Kidney epithelial cell (primary cell): ENCODE measurements around the gene HOXA13. TPM values are rescaled to one million over a fixed set of nuclear protein-coding genes. Genes with fewer than 3 reads are reported as not detected.

Experiments used
- DNase-seq: peaks from one replicate; pipeline ENCODE4 v3.0.0-alpha.2; 2010; ENCODE audit warnings: low read depth
- H3K27me3 ChIP-seq: 2 replicates; pipeline ENCODE4 v1.6.0; 2011; ENCODE audit warnings: low read length; ENCODE audit not compliant: control insufficient read depth, insufficient read depth
- H3K36me3 ChIP-seq: 2 replicates; pipeline ENCODE4 v1.5.1; 2011; ENCODE audit warnings: low read length; ENCODE audit not compliant: control insufficient read depth, insufficient read depth
- H3K4me3 ChIP-seq: 2 replicates; pipeline ENCODE4 v1.5.1; 2011; ENCODE audit warnings: low read depth, mild to moderate bottlenecking, control low read depth, low read length
- CTCF ChIP-seq: IDR thresholded peaks from 2 replicates; pipeline ENCODE4 v1.5.1; 2011; ENCODE audit warnings: mild to moderate bottlenecking, moderate library complexity, low read length, control low read depth, inconsistent platforms; ENCODE audit not compliant: insufficient read depth, poor library complexity, severe bottlenecking
- total RNA-seq: library from RNA; depleted of rRNA; stranded (reverse); fragments of >200 nt; gene quantifications from 2 replicates; pipeline ENCODE4 v1.2.3, GENCODE V29; 2015

The HOXA13 gene
- total RNA-seq, 1 donor from 2014 or later = not detected

- Histone ChIP-seq H3K27me3 (no peaks in the 10 kb centered on the region), H3K36me3 (peaks cover 4% of the 10 kb centered on the region), H3K4me3 (peak overlapping the region; percentile 76)
- DNase-seq = no peak
- no peak for TF ChIP-seq CTCF
Observed at GRCh38 chr7:27159266-27160144, 40.4 kb downstream of the HOXA13 start.

- no peak for TF ChIP-seq CTCF
- Histone ChIP-seq H3K4me3 (peak overlapping the region; percentile 76), H3K27me3 (no peaks in the 10 kb centered on the region), H3K36me3 (peaks cover 2% of the 10 kb centered on the region)
- no peak for DNase-seq
Observed at GRCh38 chr7:27158436-27159265, 41.2 kb downstream of the HOXA13 start.

GRCh38 chr7:27157702-27158431, 42.0 kb downstream of the HOXA13 start:
- Histone ChIP-seq H3K36me3 (no peaks in the 10 kb centered on the region), H3K4me3 (peak overlapping the region; percentile 76), H3K27me3 (no peaks in the 10 kb centered on the region)
- TF ChIP-seq CTCF = no peak
- DNase-seq = no peak

- Histone ChIP-seq H3K4me3 (peak overlapping the region; percentile 76), H3K36me3 (no peaks in the 10 kb centered on the region), H3K27me3 (no peaks in the 10 kb centered on the region)
- TF ChIP-seq CTCF = no peak
- DNase-seq = no peak
Observed at GRCh38 chr7:27156916-27157701, 42.8 kb downstream of the HOXA13 start.

GRCh38 chr7:27156508-27156898, 43.4 kb downstream of the HOXA13 start, which contains the start of gene HOXA7:
TSS of gene HOXA7 (minus strand) at chr7:27156675. CDS start at chr7:27156545, 130 bp downstream.
- no peak for DNase-seq
- H3K4me3 ChIP-seq = peak within 1 kb of the TSS; percentile 76
- no peaks in the 10 kb centered on the region for H3K27me3 ChIP-seq
- H3K36me3 ChIP-seq = no peaks in the 10 kb centered on the region
- no peak for TF ChIP-seq CTCF
